ENCODE measurements around the gene RYR3.

- no peak for TF ChIP-seq CTCF (IDR thresholded peaks at IDR 0.05; ENCODE audit: insufficient read depth, low read depth, low read length)
- no peak for TF ChIP-seq EZH2 (IDR thresholded peaks at IDR 0.05; ENCODE audit: insufficient read depth, low read length)
These were observed 520.9 kb downstream of the RYR3 start for GRCh38 chr15:33831646-33832045.

All from astrocyte (in vitro differentiated cells and primary cell).